Skeletal muscle satellite cell (primary cell): Measurements from ENCODE around the gene ODF2.

Experiments used
- H3K27me3 ChIP-seq: 2 replicates; pipeline ENCODE4 v1.7.0; 2013; ENCODE audit warnings: low read length; ENCODE audit not compliant: control insufficient read depth, insufficient read depth
- H3K36me3 ChIP-seq: 2 replicates; pipeline ENCODE4 v1.7.0; 2013; ENCODE audit warnings: mild to moderate bottlenecking, control low read depth, low read length; ENCODE audit not compliant: insufficient read depth
- H3K4me1 ChIP-seq: 2 replicates; pipeline ENCODE4 v1.7.0; 2013; ENCODE audit warnings: low read length; ENCODE audit not compliant: control insufficient read depth, insufficient read depth
- H3K4me2 ChIP-seq: 2 replicates; pipeline ENCODE4 v1.7.0; 2013; ENCODE audit warnings: mild to moderate bottlenecking, low read length
- H3K4me3 ChIP-seq: 2 replicates; pipeline ENCODE4 v1.7.0; 2013; ENCODE audit warnings: low read length
- H3K9ac ChIP-seq: 2 replicates; pipeline ENCODE4 v1.7.0; 2013; ENCODE audit warnings: mild to moderate bottlenecking, low read depth, low read length, moderate library complexity
- H3K9me3 ChIP-seq: replicated peaks from 2 replicates; pipeline ENCODE4 v1.7.0; 2013; ENCODE audit warnings: mild to moderate bottlenecking, control low read depth, low read length

The ODF2 gene

DNA sequence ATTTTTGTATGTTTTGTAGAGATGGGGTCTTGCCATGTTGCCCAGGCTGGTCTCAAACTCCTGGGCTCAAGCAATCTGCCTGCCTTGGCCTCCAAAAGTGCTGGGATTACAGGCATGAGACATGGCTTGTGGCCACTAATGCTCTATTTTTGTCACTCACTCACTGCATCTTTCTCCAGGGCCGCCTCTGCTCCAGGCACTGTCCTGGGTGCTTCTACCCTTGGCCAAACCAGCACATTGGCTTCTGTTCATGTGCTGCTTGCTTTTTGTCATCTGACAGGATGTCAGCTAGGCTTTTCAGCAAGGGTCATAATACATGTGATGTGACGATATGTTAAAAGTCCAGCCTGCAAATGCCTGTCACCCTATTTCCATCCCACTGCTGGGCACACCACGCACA is 3.2 kb downstream of the ODF2 start:
- Histone ChIP-seq H3K4me1 (peaks cover 9% of the 10 kb centered on the region), H3K9ac (no peak overlapping the region), H3K4me2 (no peak overlapping the region), H3K36me3 (peaks cover 27% of the 10 kb centered on the region), H3K9me3 (no peaks in the 10 kb centered on the region), H3K4me3 (no peak overlapping the region), H3K27me3 (no peaks in the 10 kb centered on the region)

DNA sequence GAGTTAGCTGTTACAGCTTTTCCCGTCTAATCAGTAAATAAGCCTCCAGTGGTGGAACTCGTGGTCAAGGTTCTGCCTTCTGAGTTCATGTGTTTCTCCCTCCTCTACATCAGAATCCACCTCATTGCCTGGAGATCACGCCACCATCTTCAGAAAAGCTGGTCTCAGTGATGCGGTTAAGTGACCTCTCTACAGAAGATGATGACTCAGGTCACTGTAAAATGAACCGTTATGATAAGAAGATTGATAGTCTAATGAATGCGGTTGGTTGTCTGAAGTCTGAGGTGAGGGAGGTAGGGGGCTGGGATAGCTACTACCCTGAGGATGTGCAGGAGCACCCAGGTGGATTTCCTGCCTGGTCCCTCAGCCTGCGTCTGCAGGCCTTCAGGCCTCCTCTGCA is 13.3 kb downstream of the ODF2 start:
- Histone ChIP-seq H3K4me3 (no peak overlapping the region), H3K4me1 (no peaks in the 10 kb centered on the region), H3K36me3 (peaks cover 19% of the 10 kb centered on the region), H3K9ac (no peak overlapping the region), H3K27me3 (no peaks in the 10 kb centered on the region), H3K9me3 (no peaks in the 10 kb centered on the region), H3K4me2 (no peak overlapping the region)

DNA sequence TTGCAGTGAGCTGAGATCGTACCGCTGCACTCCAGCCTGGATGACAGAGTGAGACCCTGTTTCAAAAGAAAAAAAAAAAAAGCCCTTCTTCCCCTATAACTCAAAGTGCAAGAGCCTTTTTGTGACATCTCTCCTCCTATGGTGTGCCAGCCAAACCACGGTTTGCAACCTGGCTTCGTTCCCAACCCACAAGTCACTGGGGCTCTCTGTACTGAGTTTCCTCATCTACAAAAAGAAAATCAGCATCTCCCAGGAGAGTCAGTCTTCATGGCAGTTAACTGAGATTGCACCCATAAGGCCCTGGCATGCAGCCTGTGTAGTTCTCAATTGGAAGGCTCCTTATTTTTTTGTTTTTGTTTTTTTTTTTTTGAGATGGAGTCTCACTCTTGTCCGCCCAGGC is 14.8 kb downstream of the ODF2 start:
- Histone ChIP-seq H3K4me1 (no peaks in the 10 kb centered on the region), H3K36me3 (peaks cover 19% of the 10 kb centered on the region), H3K4me3 (no peak overlapping the region), H3K9ac (no peak overlapping the region), H3K9me3 (no peaks in the 10 kb centered on the region), H3K27me3 (no peaks in the 10 kb centered on the region), H3K4me2 (no peak overlapping the region)

DNA sequence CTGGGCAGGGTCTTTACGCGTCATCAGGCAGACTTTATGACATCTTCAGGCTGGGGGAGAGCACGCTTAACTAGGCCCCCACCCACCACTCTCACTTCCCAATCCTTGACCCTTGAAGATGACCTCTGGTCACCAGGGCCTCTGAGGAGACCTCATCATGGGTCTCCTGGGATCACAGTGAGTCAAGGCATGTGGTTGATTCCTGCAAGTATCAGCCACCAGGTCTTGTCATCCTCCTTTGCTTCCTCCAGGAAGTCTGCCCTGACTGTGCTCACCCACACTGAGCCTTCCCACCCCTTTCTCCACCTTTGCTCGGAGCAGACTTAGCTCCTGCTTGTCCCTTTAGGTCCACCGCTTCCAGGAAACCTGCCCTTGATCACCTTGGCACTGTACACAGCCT is 17.3 kb downstream of the ODF2 start:
- Histone ChIP-seq H3K9ac (no peak overlapping the region), H3K36me3 (peaks cover 18% of the 10 kb centered on the region), H3K4me3 (no peak overlapping the region), H3K27me3 (no peaks in the 10 kb centered on the region), H3K9me3 (no peaks in the 10 kb centered on the region), H3K4me1 (no peaks in the 10 kb centered on the region), H3K4me2 (no peak overlapping the region)

DNA sequence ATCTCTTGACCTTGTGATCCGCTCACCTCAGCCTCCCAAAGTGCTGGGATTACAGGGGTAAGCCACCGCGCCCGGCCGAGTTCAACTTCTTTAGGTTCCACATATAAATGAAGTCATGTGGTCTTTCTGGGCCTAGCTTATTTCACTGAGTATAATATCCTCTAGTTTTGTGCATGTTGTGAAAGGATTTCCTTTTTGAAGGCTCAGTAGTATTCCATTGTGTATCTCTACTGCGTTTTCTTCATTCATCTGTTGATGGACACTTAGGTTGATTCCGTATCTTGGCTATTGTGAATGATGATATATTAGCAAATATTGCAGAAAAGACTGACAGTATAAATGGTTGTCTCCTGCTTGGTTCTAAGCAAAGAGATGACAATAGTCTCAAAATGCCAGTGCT is 20.1 kb downstream of the ODF2 start:
- Histone ChIP-seq H3K27me3 (no peaks in the 10 kb centered on the region), H3K4me2 (no peak overlapping the region), H3K36me3 (peaks cover 29% of the 10 kb centered on the region), H3K4me3 (no peak overlapping the region), H3K9me3 (no peaks in the 10 kb centered on the region), H3K4me1 (no peaks in the 10 kb centered on the region), H3K9ac (no peak overlapping the region)

DNA sequence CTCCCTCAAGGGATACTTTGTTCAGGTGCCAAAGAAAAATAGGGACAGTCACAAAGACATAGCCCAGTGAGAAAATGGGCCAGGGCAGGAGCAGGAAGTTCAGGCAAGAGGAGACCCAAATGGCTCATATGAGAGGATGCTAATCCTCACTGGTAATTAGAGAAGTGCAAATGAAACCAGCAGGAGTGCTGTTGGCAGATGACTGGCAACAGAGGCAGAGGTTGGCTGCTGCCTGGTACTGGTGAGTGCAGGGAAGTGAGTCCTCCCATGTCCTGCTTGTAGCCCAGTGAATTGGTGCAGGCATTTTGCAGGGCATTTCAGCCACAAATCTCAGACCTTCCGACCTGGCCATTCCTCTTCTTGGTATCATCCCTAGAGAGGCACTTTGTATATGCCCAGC is 23.5 kb downstream of the ODF2 start:
- no peaks in the 10 kb centered on the region for H3K27me3 ChIP-seq
- H3K4me2 ChIP-seq, result no peak overlapping the region
- H3K36me3 ChIP-seq, result peaks cover 42% of the 10 kb centered on the region
- H3K9ac ChIP-seq, result no peak overlapping the region
- H3K9me3 ChIP-seq, result no peaks in the 10 kb centered on the region
- no peaks in the 10 kb centered on the region for H3K4me1 ChIP-seq
- no peak overlapping the region for H3K4me3 ChIP-seq

DNA sequence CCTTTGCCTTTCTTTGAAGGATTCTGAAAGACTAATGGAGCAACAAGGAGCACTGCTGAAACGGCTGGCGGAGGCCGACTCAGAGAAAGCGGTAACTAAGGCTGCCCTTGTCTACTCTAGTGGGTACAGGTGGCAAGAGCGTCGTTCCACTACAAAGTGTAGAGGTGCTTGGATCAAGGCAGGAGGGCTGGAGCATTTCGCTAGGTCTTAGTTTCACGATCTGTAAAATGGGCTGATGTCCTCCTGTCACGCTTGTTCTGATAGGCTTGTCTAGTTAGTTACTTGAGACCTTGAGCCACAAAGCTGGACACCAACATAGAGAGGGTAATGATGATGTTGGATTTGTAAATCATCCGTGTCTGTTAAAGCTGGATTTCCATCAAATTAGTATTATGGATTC is 25.8 kb downstream of the ODF2 start:
- H3K9ac ChIP-seq, result no peak overlapping the region
- no peaks in the 10 kb centered on the region for H3K4me1 ChIP-seq
- no peak overlapping the region for H3K4me2 ChIP-seq
- no peaks in the 10 kb centered on the region for H3K27me3 ChIP-seq
- H3K4me3 ChIP-seq, result no peak overlapping the region
- peaks cover 61% of the 10 kb centered on the region for H3K36me3 ChIP-seq
- no peaks in the 10 kb centered on the region for H3K9me3 ChIP-seq

DNA sequence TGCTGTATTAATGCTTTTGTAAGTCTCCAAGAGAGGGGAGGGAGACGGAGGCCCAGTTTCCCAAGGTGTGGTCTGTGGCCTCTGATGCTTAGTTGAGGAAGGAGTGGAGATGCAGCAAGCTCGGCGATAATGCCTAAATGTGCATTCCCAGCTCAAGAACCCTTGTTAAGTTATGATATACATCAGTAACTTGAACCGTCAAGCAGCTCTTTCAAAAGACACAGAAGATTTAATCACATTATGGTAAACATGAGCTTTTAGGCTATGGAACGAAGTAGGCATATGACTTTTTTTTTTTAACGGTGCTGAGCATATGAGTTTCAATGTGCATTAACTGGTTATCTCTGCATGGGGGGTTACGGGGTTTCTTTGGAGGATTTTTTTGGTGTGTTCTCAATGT is 26.4 kb downstream of the ODF2 start:
- Histone ChIP-seq H3K4me2 (no peak overlapping the region), H3K4me1 (no peaks in the 10 kb centered on the region), H3K4me3 (no peak overlapping the region), H3K9ac (no peak overlapping the region), H3K36me3 (peaks cover 68% of the 10 kb centered on the region), H3K27me3 (no peaks in the 10 kb centered on the region), H3K9me3 (no peaks in the 10 kb centered on the region)

DNA sequence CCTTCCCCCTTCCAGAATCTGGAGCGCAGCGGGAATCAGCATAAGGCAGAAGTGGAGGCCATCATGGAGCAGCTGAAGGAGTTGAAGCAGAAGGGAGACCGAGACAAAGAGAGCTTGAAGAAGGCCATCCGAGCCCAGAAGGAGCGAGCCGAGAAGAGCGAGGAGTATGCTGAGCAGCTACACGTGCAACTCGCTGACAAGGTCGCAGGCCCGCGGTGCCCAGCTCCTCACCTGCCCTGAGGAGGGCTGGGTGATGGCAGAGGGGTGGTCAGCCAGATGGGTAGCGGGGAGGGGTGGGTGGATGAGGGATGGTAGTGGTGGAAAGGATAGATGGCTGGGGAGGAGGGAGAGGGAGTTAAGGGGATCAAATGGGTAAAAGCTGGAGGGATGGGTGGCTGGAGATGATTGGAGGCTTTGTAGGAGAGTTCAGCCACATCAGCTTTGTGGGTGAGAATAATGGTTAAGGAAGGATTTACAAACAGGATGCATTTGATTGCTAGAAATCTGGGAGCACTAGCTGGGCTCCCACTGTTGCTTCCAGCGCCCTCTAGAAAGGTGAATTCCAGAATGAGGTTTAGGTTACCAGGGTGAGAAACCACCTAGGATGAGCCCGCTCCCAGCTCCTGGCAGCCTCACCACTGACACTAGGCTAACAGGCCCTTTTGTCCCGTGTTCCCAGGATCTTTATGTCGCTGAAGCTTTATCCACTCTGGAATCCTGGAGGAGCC is 29.0 kb downstream of the ODF2 start:
- Histone ChIP-seq H3K9me3 (no peaks in the 10 kb centered on the region), H3K4me1 (no peaks in the 10 kb centered on the region), H3K36me3 (peaks cover 68% of the 10 kb centered on the region), H3K4me2 (no peak overlapping the region), H3K9ac (no peak overlapping the region), H3K4me3 (no peak overlapping the region), H3K27me3 (no peaks in the 10 kb centered on the region)

DNA sequence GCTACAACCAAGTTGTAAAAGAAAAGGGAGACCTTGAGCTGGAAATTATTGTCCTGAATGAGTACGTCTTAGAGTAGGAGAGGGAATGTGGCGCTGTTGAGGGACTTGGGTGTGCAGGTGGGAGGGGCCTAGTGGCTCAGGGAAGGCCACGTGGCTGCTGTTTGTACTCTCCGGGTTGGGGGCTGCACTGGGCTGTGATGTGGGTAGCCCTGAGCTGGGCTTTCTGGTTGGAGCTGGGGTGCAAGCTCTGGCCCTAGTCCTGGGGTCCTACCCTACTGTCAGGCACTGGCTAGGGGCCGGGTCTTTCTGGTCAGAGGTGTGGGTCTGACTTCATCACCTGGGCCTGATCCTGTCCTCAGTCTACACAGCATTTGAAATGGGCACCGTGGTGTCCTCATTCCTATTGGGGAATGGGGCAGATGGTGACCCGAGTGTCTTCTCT is 29.6 kb downstream of the ODF2 start:
- H3K4me2 ChIP-seq, result no peak overlapping the region

DNA sequence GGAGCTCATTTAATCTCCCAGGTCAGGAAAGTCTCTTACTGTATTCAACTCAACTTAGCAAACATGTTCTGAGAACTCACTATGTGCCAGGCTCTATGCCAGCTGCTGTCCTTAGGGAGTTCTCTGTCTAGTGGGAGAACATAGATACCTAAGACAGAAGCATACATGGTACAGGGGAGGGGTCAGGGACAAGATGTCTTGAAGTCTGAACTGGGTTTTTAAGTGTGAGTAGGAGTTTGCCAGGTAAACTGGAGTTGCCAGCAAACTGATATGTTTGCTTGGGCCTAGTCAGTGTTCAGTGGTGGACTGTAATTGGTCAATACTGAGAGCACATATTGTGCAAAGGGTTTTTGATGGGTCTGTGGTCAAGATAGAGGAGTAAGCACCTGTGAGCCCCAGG is 30.4 kb downstream of the ODF2 start:
- Histone ChIP-seq H3K4me3 (no peak overlapping the region), H3K9ac (no peak overlapping the region), H3K36me3 (peaks cover 74% of the 10 kb centered on the region), H3K27me3 (no peaks in the 10 kb centered on the region), H3K4me1 (no peaks in the 10 kb centered on the region), H3K4me2 (no peak overlapping the region), H3K9me3 (no peaks in the 10 kb centered on the region)

More for the DNA sequence above, 29.6 kb downstream of the ODF2 start:
- H3K4me1 ChIP-seq, result no peaks in the 10 kb centered on the region
- no peaks in the 10 kb centered on the region for H3K27me3 ChIP-seq
- no peaks in the 10 kb centered on the region for H3K9me3 ChIP-seq
- no peak overlapping the region for H3K4me3 ChIP-seq
- H3K36me3 ChIP-seq, result peaks cover 71% of the 10 kb centered on the region
- H3K9ac ChIP-seq, result no peak overlapping the region

DNA sequence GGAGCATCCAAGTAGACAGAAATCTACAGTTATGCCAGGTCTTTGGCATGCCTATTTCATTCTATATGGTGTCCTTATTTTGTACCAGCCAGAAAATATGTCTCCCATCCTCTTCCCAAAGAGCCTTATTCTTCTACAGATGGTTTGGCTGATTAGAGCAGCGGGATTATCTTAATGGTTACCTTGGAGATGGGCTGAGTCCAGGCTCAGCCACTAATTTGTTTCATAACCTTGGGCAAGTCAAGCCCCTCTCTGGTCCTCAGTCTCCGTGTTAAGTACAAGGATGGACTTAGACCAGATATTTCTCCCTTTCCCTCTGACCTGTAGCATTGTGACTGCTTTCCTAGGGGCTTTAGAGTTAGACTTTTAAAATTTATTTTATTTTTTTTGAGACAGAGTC is 37.6 kb downstream of the ODF2 start:
- Histone ChIP-seq H3K4me2 (no peak overlapping the region), H3K9me3 (no peaks in the 10 kb centered on the region), H3K9ac (no peak overlapping the region), H3K4me3 (no peak overlapping the region), H3K27me3 (no peaks in the 10 kb centered on the region), H3K36me3 (peaks cover 62% of the 10 kb centered on the region), H3K4me1 (no peaks in the 10 kb centered on the region)
